H9 (cell line): ENCODE data around the gene ELAVL1. TPM values are rescaled to one million over a fixed set of nuclear protein-coding genes. Genes with fewer than 3 reads are reported as not detected.

Source experiments
- DNase-seq: peaks from one replicate; pipeline ENCODE4 v3.0.0-alpha.2; 2017
- H2AFZ ChIP-seq: one replicate; pipeline ENCODE4 v1.6.1; 2013; ENCODE audit warnings: mild to moderate bottlenecking, low read length, control low read depth, moderate library complexity
- H2AK5ac ChIP-seq: 2 replicates; pipeline ENCODE4 v1.6.1; 2013; ENCODE audit warnings: low read length, control low read depth, mixed read lengths; ENCODE audit not compliant: insufficient read length
- H2BK120ac ChIP-seq: one replicate; pipeline ENCODE4 v1.6.1; 2013; ENCODE audit warnings: low read depth, mild to moderate bottlenecking, low read length, control low read depth, inconsistent platforms; ENCODE audit not compliant: poor library complexity, severe bottlenecking
- H2BK12ac ChIP-seq: 2 replicates; pipeline ENCODE4 v1.6.1; 2013; ENCODE audit warnings: low read length, control low read depth, mixed read lengths, low read depth; ENCODE audit not compliant: insufficient read length
- H2BK15ac ChIP-seq: 2 replicates; pipeline ENCODE4 v1.6.1; 2013; ENCODE audit warnings: low read depth, low read length, control low read depth
- H2BK20ac ChIP-seq: one replicate; pipeline ENCODE4 v1.6.1; 2013; ENCODE audit warnings: low read depth, mild to moderate bottlenecking, low read length, control low read depth, inconsistent platforms; ENCODE audit not compliant: poor library complexity, severe bottlenecking
- H2BK5ac ChIP-seq: 2 replicates; pipeline ENCODE4 v1.6.1; 2013; ENCODE audit warnings: low read length, control low read depth, mixed read lengths; ENCODE audit not compliant: insufficient read length
- H3K14ac ChIP-seq: 2 replicates; pipeline ENCODE4 v1.6.1; 2013; ENCODE audit warnings: low read length, control low read depth; ENCODE audit not compliant: insufficient read depth
- H3K18ac ChIP-seq: 2 replicates; pipeline ENCODE4 v1.6.1; 2013; ENCODE audit warnings: low read depth, mild to moderate bottlenecking, mixed read lengths, low read length, control low read depth; ENCODE audit not compliant: insufficient read length
- H3K23ac ChIP-seq: 2 replicates; pipeline ENCODE4 v1.6.1; 2013; ENCODE audit warnings: low read length, control low read depth, mixed read lengths, low read depth; ENCODE audit not compliant: insufficient read length
- H3K23me2 ChIP-seq: 2 replicates; pipeline ENCODE4 v1.6.1; 2013; ENCODE audit warnings: low read depth, mild to moderate bottlenecking, mixed read lengths, low read length, control low read depth; ENCODE audit not compliant: insufficient read length, poor library complexity, severe bottlenecking
- H3K27ac ChIP-seq: 2 replicates; pipeline ENCODE4 v1.5.1; 2013; ENCODE audit warnings: low read length, control low read depth, mixed read lengths, low read depth; ENCODE audit not compliant: insufficient read length
- H3K27me3 ChIP-seq: 2 replicates; pipeline ENCODE4 v1.6.1; 2013; ENCODE audit warnings: low read length, control low read depth, inconsistent platforms; ENCODE audit not compliant: insufficient read depth
- H3K4ac ChIP-seq: 2 replicates; pipeline ENCODE4 v1.6.1; 2013; ENCODE audit warnings: low read depth, mild to moderate bottlenecking, control low read depth, inconsistent platforms, low read length, moderate library complexity
- H3K4me1 ChIP-seq: 2 replicates; pipeline ENCODE4 v1.6.1; 2013; ENCODE audit warnings: low read length, control low read depth, inconsistent platforms; ENCODE audit not compliant: insufficient read depth
- H3K4me2 ChIP-seq: 2 replicates; pipeline ENCODE4 v1.6.1; 2013; ENCODE audit warnings: low read length, control low read depth, mixed read lengths; ENCODE audit not compliant: insufficient read length, insufficient read depth
- H3K56ac ChIP-seq: 2 replicates; pipeline ENCODE4 v1.6.1; 2013; ENCODE audit warnings: low read depth, mild to moderate bottlenecking, mixed read lengths, low read length, control low read depth; ENCODE audit not compliant: insufficient read length
- H3K79me1 ChIP-seq: 2 replicates; pipeline ENCODE4 v1.6.1; 2013; ENCODE audit warnings: low read depth, mild to moderate bottlenecking, moderate library complexity, low read length, control low read depth, inconsistent platforms; ENCODE audit not compliant: insufficient read depth, poor library complexity, severe bottlenecking
- H3K79me2 ChIP-seq: 2 replicates; pipeline ENCODE4 v1.6.1; 2013; ENCODE audit warnings: low read length, control low read depth, inconsistent platforms; ENCODE audit not compliant: insufficient read depth
- H3K9ac ChIP-seq: 2 replicates; pipeline ENCODE4 v1.6.1; 2013; ENCODE audit warnings: low read length, control low read depth, mixed read lengths; ENCODE audit not compliant: insufficient read length; ENCODE audit errors: extremely low read depth
- H3K9me3 ChIP-seq: one replicate; pipeline ENCODE4 v1.6.1; 2013; ENCODE audit warnings: low read depth, low read length, inconsistent platforms; ENCODE audit not compliant: control insufficient read depth
- H3T11ph ChIP-seq: one replicate; pipeline ENCODE4 v1.6.1; 2013; ENCODE audit warnings: mild to moderate bottlenecking, low read length, control low read depth, inconsistent platforms
- H4K20me1 ChIP-seq: one replicate; pipeline ENCODE4 v1.6.1; 2013; ENCODE audit not compliant: control insufficient read depth, insufficient read length, insufficient read depth
- H4K5ac ChIP-seq: 2 replicates; pipeline ENCODE4 v1.6.1; 2013; ENCODE audit warnings: low read depth, mild to moderate bottlenecking, mixed read lengths, low read length, control low read depth; ENCODE audit not compliant: insufficient read length
- H4K8ac ChIP-seq: replicated peaks from 2 replicates; pipeline ENCODE4 v1.6.1; 2013; ENCODE audit warnings: low read length, control low read depth, mixed read lengths, low read depth; ENCODE audit not compliant: insufficient read length
- H4K91ac ChIP-seq: 2 replicates; pipeline ENCODE4 v1.6.1; 2013; ENCODE audit warnings: low read depth, mild to moderate bottlenecking, moderate library complexity, mixed read lengths, low read length, control low read depth; ENCODE audit not compliant: insufficient read length
- H3K27ac Mint-ChIP-seq, 3 experiments: 2 replicates in 2 of 3; 3 replicates in 1 of 3; pipeline ENCODE4 v1.8.0; 2020 to 2021; ENCODE audit warnings: mixed read lengths in 3 of 3, mild to moderate bottlenecking in 1 of 3, moderate library complexity in 1 of 3
- H3K27me3 Mint-ChIP-seq: 2 replicates; pipeline ENCODE4 v1.8.0; 2021; ENCODE audit warnings: low read depth, mild to moderate bottlenecking, moderate library complexity, mixed read lengths
- H3K36me3 Mint-ChIP-seq, 3 experiments: 2 replicates in 2 of 3; 3 replicates in 1 of 3; pipeline ENCODE4 v1.8.0; 2020 to 2021; ENCODE audit warnings: low read depth in 3 of 3, mixed read lengths in 3 of 3; ENCODE audit not compliant: insufficient read depth in 1 of 3
- H3K4me1 Mint-ChIP-seq, 2 experiments: 2 replicates each; pipeline ENCODE4 v1.8.0; 2020; ENCODE audit warnings: mixed read lengths in 2 of 2
- H3K4me3 Mint-ChIP-seq, 2 experiments: 2 replicates in 1 of 2; 3 replicates in 1 of 2; pipeline ENCODE4 v1.8.0; 2020 to 2021; ENCODE audit warnings: mild to moderate bottlenecking in 2 of 2, mixed read lengths in 2 of 2, moderate library complexity in 1 of 2
- H3K9me3 Mint-ChIP-seq, 2 experiments: 2 replicates in 1 of 2; 3 replicates in 1 of 2; pipeline ENCODE4 v1.8.0; 2020; ENCODE audit warnings: mild to moderate bottlenecking in 2 of 2, mixed read lengths in 2 of 2, moderate library complexity in 1 of 2
- WGBS: extraction: QIAGEN DNeasy Blood & Tissue Kit; methylation state at CpG from one replicate; pipeline ENCODE4 v1.1.7; 2013; ENCODE audit warnings: missing lambda C conversion rate, low lambda C conversion rate, mixed read lengths; ENCODE audit not compliant: insufficient read length; ENCODE audit errors: extremely low coverage; 5-methylcytosine and 5-hydroxymethylcytosine counted together
- total RNA-seq: library from RNA; stranded (reverse); gene quantifications from 2 replicates; pipeline ENCODE4 v1.2.1, GENCODE V29; 2021
- TF ChIP-seq, protein P1 (sequence below): fragments of 200-600 bp; sonication (generic); conservative IDR thresholded peaks from 3 replicates; pipeline ENCODE4 v1.8.0; 2021; ENCODE audit warnings: antibody characterized with exemption, mild to moderate bottlenecking

ELAVL1 gene
- total RNA-seq, 1 experiment from 2014 or later = 149 TPM

DNA sequence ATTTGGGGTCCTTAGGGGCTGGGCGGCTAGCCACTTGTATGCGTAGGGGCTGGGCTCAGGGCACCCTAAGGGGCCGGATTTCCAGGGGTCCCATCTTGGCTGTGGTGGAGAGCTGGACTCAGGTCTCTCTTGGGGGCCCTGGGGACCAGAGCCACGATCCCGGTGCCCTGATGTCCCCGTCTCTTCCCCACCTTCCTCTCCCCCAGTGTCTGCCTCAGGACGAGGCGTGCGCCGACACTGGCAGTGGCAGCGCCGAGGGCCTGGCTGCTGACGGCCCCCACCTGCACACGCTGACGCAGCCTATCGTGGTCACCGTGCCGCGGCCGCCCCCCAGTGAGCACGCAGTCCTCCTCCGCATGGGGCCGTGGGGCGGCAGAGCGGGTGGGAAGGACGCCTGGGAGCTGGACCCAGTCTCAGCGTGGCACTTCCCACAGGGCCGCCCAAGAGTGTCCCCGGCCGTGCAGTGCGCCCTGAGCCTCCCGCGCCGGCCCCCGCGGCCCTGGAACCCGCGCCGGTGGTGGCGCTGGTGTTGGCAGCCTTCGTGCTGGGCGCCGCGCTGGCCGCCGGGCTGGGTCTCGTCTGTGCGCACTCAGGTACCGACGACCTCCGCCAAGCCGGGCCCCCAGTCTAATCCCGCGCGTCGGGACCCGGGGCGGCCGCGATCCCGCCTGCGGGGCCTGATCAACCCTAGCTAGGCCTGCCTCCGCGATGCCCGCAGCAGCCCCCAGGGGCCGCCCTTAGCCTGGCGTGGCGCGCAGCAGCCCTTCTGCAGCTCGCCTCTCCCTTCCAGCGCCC, 88.0 kb downstream of the ELAVL1 start:
- Histone ChIP-seq H2BK15ac (no peak overlapping the region), H2BK20ac (no peak overlapping the region), H3K9me3 (no peaks in the 10 kb centered on the region), H4K91ac (no peak overlapping the region), H2BK5ac (no peak overlapping the region), H3K4ac (no peak overlapping the region), H2AK5ac (no peak overlapping the region), H3K4me2 (peak overlapping the region; percentile 74), H4K5ac (no peak overlapping the region), H3K18ac (peak overlapping the region; percentile 38), H3K79me2 (no peaks in the 10 kb centered on the region), H2AFZ (no peak overlapping the region), H3K79me1 (no peaks in the 10 kb centered on the region), H3K27me3 (peaks cover 16% of the 10 kb centered on the region; the same call in 1 of the 2 replicates), H3K56ac (no peak overlapping the region), H3K27ac (no peak overlapping the region), H3T11ph (no peak overlapping the region), H3K23me2 (peaks cover 17% of the 10 kb centered on the region), H3K14ac (no peak overlapping the region), H3K4me1 (no peaks in the 10 kb centered on the region), H2BK12ac (no peak overlapping the region), H4K20me1 (no peaks in the 10 kb centered on the region), H2BK120ac (no peak overlapping the region), H4K8ac (no peak overlapping the region), H3K23ac (no peak overlapping the region), H3K9ac (no peak overlapping the region)
- H3K4me3 Mint-ChIP-seq = peak overlapping the region; percentile 67 to 91
- peaks cover 57% of the 10 kb centered on the region for H3K27me3 Mint-ChIP-seq
- no peaks in the 10 kb centered on the region; a peak in 1 of 5 replicates for H3K9me3 Mint-ChIP-seq
- peaks cover 7 to 14% (median 13%) of the 10 kb centered on the region in 3 experiments; a peak in 6 of 7 replicates for H3K36me3 Mint-ChIP-seq
- peak; percentile 71 for DNase-seq
- peaks cover 20 to 27% of the 10 kb centered on the region in 2 experiments for H3K4me1 Mint-ChIP-seq
- TF ChIP-seq, protein P1, sequence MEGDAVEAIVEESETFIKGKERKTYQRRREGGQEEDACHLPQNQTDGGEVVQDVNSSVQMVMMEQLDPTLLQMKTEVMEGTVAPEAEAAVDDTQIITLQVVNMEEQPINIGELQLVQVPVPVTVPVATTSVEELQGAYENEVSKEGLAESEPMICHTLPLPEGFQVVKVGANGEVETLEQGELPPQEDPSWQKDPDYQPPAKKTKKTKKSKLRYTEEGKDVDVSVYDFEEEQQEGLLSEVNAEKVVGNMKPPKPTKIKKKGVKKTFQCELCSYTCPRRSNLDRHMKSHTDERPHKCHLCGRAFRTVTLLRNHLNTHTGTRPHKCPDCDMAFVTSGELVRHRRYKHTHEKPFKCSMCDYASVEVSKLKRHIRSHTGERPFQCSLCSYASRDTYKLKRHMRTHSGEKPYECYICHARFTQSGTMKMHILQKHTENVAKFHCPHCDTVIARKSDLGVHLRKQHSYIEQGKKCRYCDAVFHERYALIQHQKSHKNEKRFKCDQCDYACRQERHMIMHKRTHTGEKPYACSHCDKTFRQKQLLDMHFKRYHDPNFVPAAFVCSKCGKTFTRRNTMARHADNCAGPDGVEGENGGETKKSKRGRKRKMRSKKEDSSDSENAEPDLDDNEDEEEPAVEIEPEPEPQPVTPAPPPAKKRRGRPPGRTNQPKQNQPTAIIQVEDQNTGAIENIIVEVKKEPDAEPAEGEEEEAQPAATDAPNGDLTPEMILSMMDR = peak; percentile 74
- no peak overlapping the region for H3K27ac Mint-ChIP-seq
- no CpG with 5 or more reads among the region's 71 CpGs for WGBS
